NT2/D1 (cell line): ENCODE data around the gene ANO9.

Experiments
- SUZ12 ChIP-seq: IDR thresholded peaks from 2 replicates; pipeline ENCODE4 v1.6.1; 2011; ENCODE audit not compliant: insufficient read length, insufficient read depth; ENCODE audit errors: extremely low read depth
- ZNF274 ChIP-seq: IDR thresholded peaks from 2 replicates; pipeline ENCODE4 v1.6.1; 2011; ENCODE audit warnings: mild to moderate bottlenecking, low read depth, low read length

- TF ChIP-seq SUZ12 (no peak), ZNF274 (no peak)
Measured at GRCh38 chr11:476416-476815, 34.6 kb upstream of the ANO9 start.
